Osteoblast (primary cell): ENCODE data around the gene COPS2. TPM values are rescaled to one million over a fixed set of nuclear protein-coding genes. Genes with fewer than 3 reads are reported as not detected.

Experiments
- DNase-seq: peaks from one replicate; pipeline ENCODE4 v3.0.0; 2011; ENCODE audit warnings: low spot score, mixed read lengths; ENCODE audit not compliant: insufficient read length; ENCODE audit errors: missing footprints
- H2AFZ ChIP-seq: 2 replicates; pipeline ENCODE4 v1.6.0; 2011; ENCODE audit warnings: mild to moderate bottlenecking, low read length
- H3K27ac ChIP-seq: 2 replicates; pipeline ENCODE4 v1.5.1; 2011; ENCODE audit warnings: mild to moderate bottlenecking, low read depth, low read length, moderate library complexity
- H3K27me3 ChIP-seq: 2 replicates; pipeline ENCODE4 v1.6.0; 2012; ENCODE audit warnings: mild to moderate bottlenecking, control low read depth, inconsistent platforms, low read length, moderate library complexity; ENCODE audit not compliant: insufficient read depth
- H3K36me3 ChIP-seq: 2 replicates; pipeline ENCODE4 v1.5.1; 2011; ENCODE audit warnings: mild to moderate bottlenecking, low read length, control low read depth, moderate library complexity; ENCODE audit not compliant: insufficient read depth
- H3K4me1 ChIP-seq: 2 replicates; pipeline ENCODE4 v1.5.1; 2011; ENCODE audit warnings: mild to moderate bottlenecking, low read length, control low read depth, moderate library complexity; ENCODE audit not compliant: insufficient read depth
- H3K4me2 ChIP-seq: 2 replicates; pipeline ENCODE4 v1.6.0; 2011; ENCODE audit warnings: mild to moderate bottlenecking, low read length; ENCODE audit not compliant: insufficient read depth
- H3K4me3 ChIP-seq: fragments of 200-600 bp; sonication (generic); 3 replicates; pipeline ENCODE4 v1.5.1; 2012; ENCODE audit warnings: mild to moderate bottlenecking, low read length, inconsistent platforms; ENCODE audit not compliant: insufficient read depth
- H3K79me2 ChIP-seq: 2 replicates; pipeline ENCODE4 v1.6.0; 2012; ENCODE audit warnings: mild to moderate bottlenecking, low read length, control low read depth, inconsistent platforms; ENCODE audit not compliant: insufficient read depth
- H3K9me3 ChIP-seq: 2 replicates; pipeline ENCODE4 v1.5.1; 2011; ENCODE audit warnings: low read depth, low read length, control low read depth
- H4K20me1 ChIP-seq: 2 replicates; pipeline ENCODE4 v1.6.0; 2012; ENCODE audit warnings: mild to moderate bottlenecking, low read length, control low read depth; ENCODE audit not compliant: insufficient read depth
- CTCF ChIP-seq: IDR thresholded peaks from 2 replicates; pipeline ENCODE4 v1.5.1; 2011; ENCODE audit warnings: mild to moderate bottlenecking, low read depth, low read length, moderate library complexity; ENCODE audit errors: extremely low read depth
- total RNA-seq: library from RNA; depleted of rRNA; stranded (reverse); fragments of >200 nt; gene quantifications from 2 replicates; pipeline ENCODE4 v1.2.3, GENCODE V29; 2012

Gene COPS2
- total RNA-seq, 1 donor, result 101 TPM

DNA sequence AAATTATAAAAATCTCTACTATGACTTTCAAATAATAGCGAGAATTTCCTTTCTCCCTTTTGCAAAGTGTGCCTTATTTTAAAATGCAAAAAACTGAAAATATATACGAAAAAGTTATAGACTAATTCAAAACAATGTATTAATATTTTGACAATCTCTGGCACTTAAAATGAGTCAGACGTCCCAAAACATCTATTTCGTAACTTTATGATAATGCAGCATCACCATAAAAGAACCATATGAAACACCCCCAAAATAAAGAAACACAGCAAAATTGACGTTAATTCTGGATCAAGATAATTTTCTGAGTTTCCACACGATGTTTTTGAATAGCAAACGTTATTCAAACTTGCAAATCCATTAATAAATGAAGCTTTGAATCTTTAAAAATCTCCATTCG, 1.0 kb downstream of the COPS2 start:
- H3K27me3 ChIP-seq, result no peaks in the 10 kb centered on the region
- no peak for TF ChIP-seq CTCF
- no peaks in the 10 kb centered on the region for H3K9me3 ChIP-seq
- peak overlapping the region; percentile 87 for H3K4me2 ChIP-seq
- H3K27ac ChIP-seq, result peak overlapping the region; percentile 97
- H3K79me2 ChIP-seq, result peaks cover 89% of the 10 kb centered on the region
- H2AFZ ChIP-seq, result no peak overlapping the region
- DNase-seq, result no peak
- peaks cover 16% of the 10 kb centered on the region for H4K20me1 ChIP-seq
- peaks cover 23% of the 10 kb centered on the region for H3K4me1 ChIP-seq
- no peaks in the 10 kb centered on the region for H3K36me3 ChIP-seq
- H3K4me3 ChIP-seq, result peak overlapping the region; percentile 86

GRCh38 chr15:49152552-49153312, 2.7 kb downstream of the COPS2 start:
- Histone ChIP-seq H3K27me3 (no peaks in the 10 kb centered on the region), H3K36me3 (no peaks in the 10 kb centered on the region), H3K27ac (no peak overlapping the region), H3K79me2 (peaks cover 93% of the 10 kb centered on the region), H4K20me1 (peaks cover 25% of the 10 kb centered on the region), H3K4me3 (no peak overlapping the region), H3K4me1 (peaks cover 27% of the 10 kb centered on the region), H3K9me3 (no peaks in the 10 kb centered on the region), H3K4me2 (no peak overlapping the region), H2AFZ (no peak overlapping the region)
- DNase-seq, result no peak
- no peak for TF ChIP-seq CTCF

DNA sequence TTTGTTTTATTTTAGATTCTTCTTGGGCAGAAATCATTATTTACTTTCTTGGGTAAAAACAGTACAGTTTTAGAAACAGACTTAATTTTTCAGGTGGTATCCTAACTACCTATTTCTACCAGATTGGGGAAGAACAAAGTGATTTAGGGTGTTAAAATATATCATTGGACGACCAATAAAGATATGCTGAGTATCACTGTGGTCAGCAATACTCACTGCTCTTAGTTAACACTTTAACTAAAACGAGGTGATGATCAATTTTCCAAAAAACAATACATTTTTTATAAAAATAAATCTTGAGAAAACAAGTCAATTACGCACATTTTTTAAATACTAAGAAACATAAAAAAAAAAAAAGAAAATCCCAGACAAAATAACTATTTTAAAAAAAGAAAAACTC, 3.6 kb downstream of the COPS2 start:
- H3K4me1 ChIP-seq, result peaks cover 20% of the 10 kb centered on the region

More for the DNA sequence above, 3.6 kb downstream of the COPS2 start:
- Histone ChIP-seq H2AFZ (no peak overlapping the region), H3K79me2 (peaks cover 94% of the 10 kb centered on the region), H3K27ac (no peak overlapping the region), H4K20me1 (peaks cover 33% of the 10 kb centered on the region), H3K9me3 (no peaks in the 10 kb centered on the region), H3K4me3 (no peak overlapping the region), H3K36me3 (no peaks in the 10 kb centered on the region), H3K27me3 (no peaks in the 10 kb centered on the region), H3K4me2 (no peak overlapping the region)
- TF ChIP-seq CTCF, result no peak
- DNase-seq, result no peak
